AG04450 (cell line): Measurements from ENCODE around the gene HERPUD2. TPM values are rescaled to one million over a fixed set of nuclear protein-coding genes. Genes with fewer than 3 reads are reported as not detected.
A peak's percentile ranks its signal among the peaks of the same experiment; 100 is the strongest.

ENCODE experiments used
- CTCF ChIA-PET: fragments of 300-600, 350-600 bp; formaldehyde crosslinking; extraction: SDS; loops from one replicate; lab custom pipeline; 2022; ENCODE audit warnings: antibody characterized with exemption, inconsistent platforms; lab: Charles Lee
- POLR2A ChIA-PET: fragments of 350-600 bp; formaldehyde crosslinking; extraction: SDS; loops from one replicate; lab custom pipeline; 2021; ENCODE audit warnings: antibody characterized with exemption, inconsistent platforms; lab: Yijun Ruan, JAX
- DNase-seq: peaks from one replicate; pipeline ENCODE4 v3.0.0-alpha.2; 2011; ENCODE audit warnings: low read depth, low spot score
- H3K27ac ChIP-seq: one replicate; pipeline ENCODE4 v1.5.1; 2012; ENCODE audit warnings: low read depth, low read length, control low read depth
- H3K27me3 ChIP-seq: one replicate; pipeline ENCODE4 v1.6.0; 2012; ENCODE audit warnings: low read length; ENCODE audit not compliant: control insufficient read depth, insufficient read depth
- H3K4me3 ChIP-seq: 2 replicates; pipeline ENCODE4 v1.5.1; 2011; ENCODE audit warnings: mild to moderate bottlenecking, low read depth, low read length, control low read depth
- H3K9me3 ChIP-seq: 2 replicates; pipeline ENCODE4 v1.5.1; 2012; ENCODE audit warnings: low read length; ENCODE audit not compliant: control insufficient read depth, insufficient read depth
- polyA plus RNA-seq: library from polyadenylated mRNA; depleted of rRNA; stranded (reverse); fragments of >200 nt; gene quantifications from 2 replicates; pipeline ENCODE4 v1.2.3, GENCODE V29; 2011
- TF ChIP-seq, protein P1 (sequence below): IDR thresholded peaks from 2 replicates; pipeline ENCODE4 v1.5.1; 2011; ENCODE audit warnings: low read depth, low read length, control low read depth, inconsistent platforms

HERPUD2 gene
- polyA plus RNA-seq, 1 experiment = 42.7 TPM

DNA sequence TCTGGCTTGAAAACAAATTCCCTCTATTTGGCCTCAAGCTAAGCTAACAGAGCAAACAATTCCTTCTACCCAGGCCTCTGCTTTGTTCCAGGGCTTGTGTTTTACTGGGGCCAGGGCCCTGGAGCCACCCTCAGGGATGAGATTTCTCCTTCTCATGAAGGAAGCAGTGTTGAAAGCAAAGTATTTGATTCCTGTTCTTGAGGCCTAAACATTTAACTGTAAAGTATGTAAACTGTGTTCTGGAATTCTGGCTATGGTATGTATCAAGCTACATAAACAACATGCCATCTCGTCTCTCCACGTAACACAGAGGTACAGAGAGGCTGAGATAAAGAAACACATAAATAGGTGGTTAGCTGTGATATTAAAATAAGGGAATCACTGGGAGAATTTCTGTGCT is 81.8 kb downstream of the HERPUD2 start:
- TF ChIP-seq, protein P1, sequence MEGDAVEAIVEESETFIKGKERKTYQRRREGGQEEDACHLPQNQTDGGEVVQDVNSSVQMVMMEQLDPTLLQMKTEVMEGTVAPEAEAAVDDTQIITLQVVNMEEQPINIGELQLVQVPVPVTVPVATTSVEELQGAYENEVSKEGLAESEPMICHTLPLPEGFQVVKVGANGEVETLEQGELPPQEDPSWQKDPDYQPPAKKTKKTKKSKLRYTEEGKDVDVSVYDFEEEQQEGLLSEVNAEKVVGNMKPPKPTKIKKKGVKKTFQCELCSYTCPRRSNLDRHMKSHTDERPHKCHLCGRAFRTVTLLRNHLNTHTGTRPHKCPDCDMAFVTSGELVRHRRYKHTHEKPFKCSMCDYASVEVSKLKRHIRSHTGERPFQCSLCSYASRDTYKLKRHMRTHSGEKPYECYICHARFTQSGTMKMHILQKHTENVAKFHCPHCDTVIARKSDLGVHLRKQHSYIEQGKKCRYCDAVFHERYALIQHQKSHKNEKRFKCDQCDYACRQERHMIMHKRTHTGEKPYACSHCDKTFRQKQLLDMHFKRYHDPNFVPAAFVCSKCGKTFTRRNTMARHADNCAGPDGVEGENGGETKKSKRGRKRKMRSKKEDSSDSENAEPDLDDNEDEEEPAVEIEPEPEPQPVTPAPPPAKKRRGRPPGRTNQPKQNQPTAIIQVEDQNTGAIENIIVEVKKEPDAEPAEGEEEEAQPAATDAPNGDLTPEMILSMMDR = no peak
- no peak overlapping the region for H3K4me3 ChIP-seq
- peak; percentile 38 for DNase-seq
- POLR2A ChIA-PET = interaction anchor here (0.6 to 0.7 kb wide), 2 partner anchors 21 to 1041 kb away, joined by 3 read pairs; no protein-coding TSS in a partner anchor
- CTCF ChIA-PET = interaction anchor here (0.6 to 7.4 kb wide), 6 partner anchors 11 to 576 kb away, joined by 3 to 61 read pairs (median 4); partner anchors contain the start of gene DPY19L1
- no peaks in the 10 kb centered on the region for H3K9me3 ChIP-seq
- H3K27ac ChIP-seq = peak overlapping the region; percentile 77
- H3K27me3 ChIP-seq = no peaks in the 10 kb centered on the region

DNA sequence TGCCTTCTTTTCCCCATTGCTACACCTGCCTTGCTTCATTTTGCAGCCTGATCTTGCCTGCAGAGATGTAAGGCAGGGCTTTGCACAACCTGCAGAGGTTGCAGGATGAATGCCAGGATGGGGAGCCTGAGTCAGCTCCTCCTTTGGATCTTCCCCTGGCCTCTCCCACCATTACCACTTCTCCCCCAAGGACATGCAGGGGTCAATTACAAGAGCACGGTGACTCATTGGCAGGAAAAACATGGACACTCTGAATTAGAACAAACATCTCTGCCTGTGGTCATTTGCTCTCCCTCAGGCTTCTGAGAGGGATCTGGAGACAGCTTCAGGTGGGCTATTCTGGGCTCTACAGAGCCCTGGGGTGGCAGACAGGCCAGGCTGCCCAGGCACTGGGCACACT is 89.2 kb downstream of the HERPUD2 start:
- Histone ChIP-seq H3K27me3 (no peaks in the 10 kb centered on the region), H3K27ac (no peak overlapping the region), H3K9me3 (no peaks in the 10 kb centered on the region), H3K4me3 (no peak overlapping the region)
- DNase-seq = peak; percentile 41
- CTCF ChIA-PET = interaction anchor here (0.9 kb wide), 1 partner anchor 12 kb away, joined by 3 read pairs; no protein-coding TSS in a partner anchor
- POLR2A ChIA-PET = no interaction called here
- TF ChIP-seq, protein P1 = no peak

DNA sequence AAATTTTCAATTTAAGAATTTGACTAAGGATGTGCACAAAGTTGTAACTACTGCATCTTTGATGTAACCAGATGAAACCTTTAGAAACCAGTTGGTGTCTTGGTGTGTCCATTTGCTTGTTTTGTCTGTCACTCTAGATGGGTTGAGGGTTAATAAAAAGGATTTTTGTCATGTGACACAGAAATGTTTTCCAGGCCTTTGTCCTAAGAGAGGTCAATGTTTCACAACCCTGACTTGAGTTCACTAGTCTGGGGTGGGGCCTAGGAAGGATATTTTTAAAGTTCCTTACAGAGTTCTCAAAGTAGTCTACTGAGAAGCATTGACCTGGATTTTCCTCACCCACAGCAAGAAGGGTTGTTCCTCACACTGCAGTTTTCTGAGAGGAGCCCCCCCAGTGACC is 90.3 kb downstream of the HERPUD2 start:
- no peak overlapping the region for H3K4me3 ChIP-seq
- CTCF ChIA-PET = no interaction called here
- no peaks in the 10 kb centered on the region for H3K9me3 ChIP-seq
- POLR2A ChIA-PET = no interaction called here
- TF ChIP-seq, protein P1 = no peak
- H3K27me3 ChIP-seq = no peaks in the 10 kb centered on the region
- no peak for DNase-seq
- H3K27ac ChIP-seq = no peak overlapping the region

DNA sequence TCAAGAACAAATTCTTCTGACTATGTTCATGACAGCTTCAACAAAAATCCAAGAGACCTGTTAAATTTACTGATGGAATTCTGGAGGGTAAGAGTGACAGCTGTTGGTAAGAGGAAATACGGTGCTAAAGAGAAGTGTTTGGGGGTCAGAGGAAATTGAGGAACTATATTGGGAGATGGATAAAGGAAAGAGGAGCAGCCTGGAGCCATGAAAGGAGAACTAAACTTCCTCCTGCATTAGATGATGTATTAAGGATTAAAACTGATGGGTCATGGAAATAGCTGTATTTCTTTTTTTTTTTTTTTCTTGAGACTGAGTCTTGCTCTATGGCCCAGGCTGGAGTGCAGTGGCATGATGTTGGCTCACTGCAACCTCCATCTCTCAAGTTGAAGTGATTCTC is 95.3 kb downstream of the HERPUD2 start:
- no peaks in the 10 kb centered on the region for H3K27me3 ChIP-seq
- H3K9me3 ChIP-seq = no peaks in the 10 kb centered on the region
- ChIA-PET CTCF (interaction anchor here (0.6 to 1.2 kb wide), 3 partner anchors 24 to 175 kb away, joined by 3 to 4 read pairs (median 3); no protein-coding TSS in a partner anchor), POLR2A (no interaction called here)
- no peak overlapping the region for H3K27ac ChIP-seq
- no peak overlapping the region for H3K4me3 ChIP-seq
- no peak for DNase-seq
- TF ChIP-seq, protein P1 = no peak

DNA sequence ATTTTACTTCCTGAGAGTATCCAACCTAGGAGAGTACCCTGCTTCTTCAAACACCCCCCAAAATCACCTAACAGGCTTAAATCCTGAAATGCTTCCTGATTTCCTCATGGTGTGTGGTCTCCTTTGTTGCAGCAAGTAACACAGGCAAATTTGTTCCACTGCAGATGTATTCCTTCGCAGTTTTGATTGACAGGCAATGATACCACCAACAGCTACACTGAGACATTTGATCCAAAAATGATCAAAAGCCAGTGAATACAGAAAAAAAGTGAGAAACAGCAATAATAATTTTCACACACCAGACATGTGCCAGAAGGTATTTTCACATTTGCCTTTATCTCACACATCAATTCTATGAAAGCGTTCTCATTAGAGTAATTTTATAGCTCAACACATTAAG is 95.9 kb downstream of the HERPUD2 start:
- no peaks in the 10 kb centered on the region for H3K27me3 ChIP-seq
- ChIA-PET POLR2A (no interaction called here), CTCF (interaction anchor here (0.6 to 1.2 kb wide), 3 partner anchors 25 to 174 kb away, joined by 3 to 4 read pairs (median 3); no protein-coding TSS in a partner anchor)
- TF ChIP-seq, protein P1 = no peak
- no peak overlapping the region for H3K4me3 ChIP-seq
- DNase-seq = no peak
- no peak overlapping the region for H3K27ac ChIP-seq
- H3K9me3 ChIP-seq = no peaks in the 10 kb centered on the region
